ENCODE results near the gene AVEN.

The AVEN gene

DNA sequence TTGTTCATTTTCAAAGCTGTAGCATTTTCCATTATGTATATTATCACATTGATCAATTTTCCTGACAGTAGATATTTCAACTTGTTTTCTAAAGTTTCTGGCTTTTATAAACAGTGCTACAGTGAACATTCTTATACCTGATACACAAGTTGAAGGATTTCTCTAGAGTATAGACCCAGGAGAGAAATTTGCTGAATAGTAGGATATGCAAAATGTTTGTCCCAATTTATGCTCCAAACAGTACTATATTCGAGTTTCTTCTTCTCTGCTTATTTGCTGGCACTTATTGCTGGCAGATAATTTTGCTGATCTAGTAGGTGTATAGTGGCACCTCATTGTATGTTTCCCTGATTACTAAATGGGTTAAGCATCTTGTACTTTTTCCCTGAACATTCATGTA is 187.9 kb downstream of the AVEN start:
- H3K27ac Mint-ChIP-seq, result no peak overlapping the region
- CTCF ChIA-PET, result no interaction called here
- DNase-seq, result no peak
- no peaks in the 10 kb centered on the region for H3K9me3 Mint-ChIP-seq
- H3K4me1 Mint-ChIP-seq, result no peaks in the 10 kb centered on the region
- no peaks in the 10 kb centered on the region for H3K27me3 Mint-ChIP-seq
- H3K36me3 Mint-ChIP-seq, result no peaks in the 10 kb centered on the region
- H3K4me3 Mint-ChIP-seq, result no peak overlapping the region

GRCh38 chr15:33848011-33848410 is 191.0 kb downstream of the AVEN start:
- Mint-ChIP-seq H3K4me1 (no peaks in the 10 kb centered on the region), H3K36me3 (no peaks in the 10 kb centered on the region), H3K27me3 (no peaks in the 10 kb centered on the region), H3K27ac (no peak overlapping the region), H3K9me3 (no peaks in the 10 kb centered on the region), H3K4me3 (no peak overlapping the region)
- DNase-seq, result no peak
- CTCF ChIA-PET, result no interaction called here

GRCh38 chr15:33846862-33847261 is 192.1 kb downstream of the AVEN start:
- no peak for DNase-seq

DNA sequence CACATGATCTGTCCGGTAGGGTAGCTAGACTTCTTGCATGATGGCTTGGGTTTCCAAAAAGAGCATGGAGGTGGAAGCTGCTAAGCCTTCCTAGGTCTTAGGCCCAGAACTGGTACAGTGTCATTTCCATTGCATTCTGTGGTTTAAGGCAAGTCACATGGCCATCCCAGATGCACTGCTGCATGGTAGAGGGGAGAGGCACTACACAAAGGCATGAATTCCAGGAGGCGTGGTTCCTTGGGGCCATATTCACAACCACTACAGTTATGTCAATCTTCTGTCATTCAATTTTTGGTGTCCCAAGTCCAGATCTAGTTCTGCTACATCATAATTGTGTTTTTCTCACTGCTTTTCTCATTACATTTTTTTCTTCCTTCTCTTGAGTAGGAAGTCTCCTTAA is 192.9 kb downstream of the AVEN start:
- no peaks in the 10 kb centered on the region for H3K9me3 Mint-ChIP-seq
- no peak for DNase-seq
- no peak overlapping the region for H3K27ac Mint-ChIP-seq
- CTCF ChIA-PET, result no interaction called here
- H3K36me3 Mint-ChIP-seq, result no peaks in the 10 kb centered on the region
- H3K4me1 Mint-ChIP-seq, result no peaks in the 10 kb centered on the region
- H3K27me3 Mint-ChIP-seq, result no peaks in the 10 kb centered on the region
- no peak overlapping the region for H3K4me3 Mint-ChIP-seq

More at GRCh38 chr15:33846862-33847261, 192.1 kb downstream of the AVEN start:
- CTCF ChIA-PET, result no interaction called here
- no peak overlapping the region for H3K4me3 Mint-ChIP-seq
- H3K27me3 Mint-ChIP-seq, result no peaks in the 10 kb centered on the region
- H3K9me3 Mint-ChIP-seq, result no peaks in the 10 kb centered on the region
- no peaks in the 10 kb centered on the region for H3K36me3 Mint-ChIP-seq
- H3K27ac Mint-ChIP-seq, result no peak overlapping the region
- H3K4me1 Mint-ChIP-seq, result no peaks in the 10 kb centered on the region

DNA sequence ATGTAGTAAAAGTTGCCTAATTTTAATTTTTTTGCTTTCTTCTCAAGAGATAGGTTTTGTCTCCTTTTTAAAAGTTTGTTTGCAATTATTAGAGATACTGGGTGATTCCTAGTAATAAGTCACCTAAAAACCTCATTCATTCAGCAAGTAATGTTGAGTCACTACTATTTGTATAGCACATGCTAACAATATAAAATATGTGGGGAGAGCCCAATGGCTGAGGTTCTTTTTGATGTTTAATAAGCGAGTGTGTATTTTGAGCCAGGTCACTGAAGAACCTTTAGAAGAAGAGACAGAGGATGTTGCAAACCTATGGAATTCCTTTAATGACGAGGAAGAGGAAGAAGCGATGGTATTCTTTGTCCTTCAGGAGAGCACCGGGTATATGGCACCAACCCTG is 194.4 kb downstream of the AVEN start:
- H3K4me3 Mint-ChIP-seq, result no peak overlapping the region
- H3K4me1 Mint-ChIP-seq, result no peaks in the 10 kb centered on the region
- no peaks in the 10 kb centered on the region for H3K27me3 Mint-ChIP-seq
- CTCF ChIA-PET, result no interaction called here
- no peak overlapping the region for H3K27ac Mint-ChIP-seq
- H3K9me3 Mint-ChIP-seq, result no peaks in the 10 kb centered on the region
- no peaks in the 10 kb centered on the region for H3K36me3 Mint-ChIP-seq
- DNase-seq, result no peak

DNA sequence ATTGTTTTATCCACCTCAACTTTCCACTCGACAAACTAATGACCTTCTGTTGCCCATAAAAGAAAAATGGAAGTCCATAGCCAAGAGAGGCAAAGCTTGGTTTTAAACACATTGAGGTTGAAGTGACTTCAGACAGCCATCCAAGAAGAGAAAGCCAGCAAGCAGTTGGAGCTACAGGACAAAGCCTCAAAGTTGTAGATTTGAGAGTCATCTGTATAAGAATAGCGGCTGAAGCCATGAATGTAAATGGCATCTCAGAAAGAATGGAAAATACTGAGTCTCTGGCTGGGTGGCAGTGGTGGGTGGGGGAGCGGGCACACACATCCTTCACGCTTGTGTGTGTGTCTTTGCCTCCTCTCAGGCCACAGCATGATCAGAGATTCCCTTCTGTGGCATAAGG is 194.8 kb downstream of the AVEN start:
- Mint-ChIP-seq H3K36me3 (no peaks in the 10 kb centered on the region), H3K4me1 (no peaks in the 10 kb centered on the region), H3K9me3 (no peaks in the 10 kb centered on the region), H3K4me3 (no peak overlapping the region), H3K27ac (no peak overlapping the region), H3K27me3 (no peaks in the 10 kb centered on the region)
- no peak for DNase-seq
- CTCF ChIA-PET, result no interaction called here

GRCh38 chr15:33840615-33841014 is 198.4 kb downstream of the AVEN start:
- Mint-ChIP-seq H3K36me3 (no peaks in the 10 kb centered on the region), H3K27ac (no peak overlapping the region), H3K4me1 (no peaks in the 10 kb centered on the region), H3K27me3 (peaks cover 10% of the 10 kb centered on the region), H3K9me3 (no peaks in the 10 kb centered on the region), H3K4me3 (no peak overlapping the region)
- CTCF ChIA-PET, result no interaction called here
- DNase-seq, result no peak

- Mint-ChIP-seq H3K27ac (no peak overlapping the region), H3K4me1 (no peaks in the 10 kb centered on the region), H3K36me3 (no peaks in the 10 kb centered on the region), H3K9me3 (no peaks in the 10 kb centered on the region), H3K27me3 (peaks cover 10% of the 10 kb centered on the region), H3K4me3 (no peak overlapping the region)
- CTCF ChIA-PET, result no interaction called here
- DNase-seq, result no peak
Observed at GRCh38 chr15:33839540-33839939, 199.5 kb downstream of the AVEN start.

- H3K27ac Mint-ChIP-seq, result no peak overlapping the region
- H3K9me3 Mint-ChIP-seq, result no peaks in the 10 kb centered on the region
- no peak for DNase-seq
- H3K4me1 Mint-ChIP-seq, result no peaks in the 10 kb centered on the region
- H3K27me3 Mint-ChIP-seq, result peaks cover 10% of the 10 kb centered on the region
- H3K4me3 Mint-ChIP-seq, result no peak overlapping the region
- no peaks in the 10 kb centered on the region for H3K36me3 Mint-ChIP-seq
- CTCF ChIA-PET, result no interaction called here
Observed at GRCh38 chr15:33837294-33837693, 201.7 kb downstream of the AVEN start.

- Mint-ChIP-seq H3K27me3 (peaks cover 10% of the 10 kb centered on the region), H3K27ac (no peak overlapping the region), H3K9me3 (no peaks in the 10 kb centered on the region), H3K36me3 (no peaks in the 10 kb centered on the region), H3K4me1 (no peaks in the 10 kb centered on the region), H3K4me3 (no peak overlapping the region)
- no peak for DNase-seq
- CTCF ChIA-PET, result no interaction called here
Observed at GRCh38 chr15:33834892-33835743, 203.9 kb downstream of the AVEN start.

DNA sequence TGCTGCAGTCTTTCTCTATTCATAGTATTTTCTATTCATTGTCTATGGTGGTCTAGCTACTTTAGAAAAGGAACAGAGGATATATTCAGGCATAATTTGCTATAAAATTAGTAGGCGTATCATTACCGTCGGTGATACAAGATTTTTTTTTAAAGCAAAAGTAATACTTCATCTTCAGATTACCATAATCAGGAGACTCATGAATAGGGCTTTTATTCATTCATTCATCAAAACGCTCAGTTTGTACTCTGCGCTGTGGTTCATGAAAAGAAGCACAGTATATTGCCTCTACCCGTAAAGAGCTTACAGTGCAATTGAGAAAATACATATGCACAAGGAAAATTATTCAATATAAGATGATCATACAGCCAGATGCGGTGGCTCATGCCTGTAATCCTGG is 207.4 kb downstream of the AVEN start:
- H3K9me3 Mint-ChIP-seq, result no peaks in the 10 kb centered on the region
- H3K36me3 Mint-ChIP-seq, result no peaks in the 10 kb centered on the region
- H3K27me3 Mint-ChIP-seq, result peaks cover 5% of the 10 kb centered on the region
- no peak overlapping the region for H3K27ac Mint-ChIP-seq
- CTCF ChIA-PET, result no interaction called here
- H3K4me3 Mint-ChIP-seq, result no peak overlapping the region
- H3K4me1 Mint-ChIP-seq, result no peaks in the 10 kb centered on the region
- DNase-seq, result no peak

GRCh38 chr15:33830351-33830750 is 208.7 kb downstream of the AVEN start:
- Mint-ChIP-seq H3K27ac (no peak overlapping the region), H3K4me1 (no peaks in the 10 kb centered on the region), H3K36me3 (no peaks in the 10 kb centered on the region), H3K9me3 (no peaks in the 10 kb centered on the region), H3K27me3 (no peaks in the 10 kb centered on the region), H3K4me3 (no peak overlapping the region)
- CTCF ChIA-PET, result interaction anchor here (0.6 kb wide), 1 partner anchor 381 kb away, joined by 3 read pairs; no protein-coding TSS in a partner anchor
- DNase-seq, result no peak

GRCh38 chr15:33826201-33826600 is 212.8 kb downstream of the AVEN start:
- Mint-ChIP-seq H3K27ac (no peak overlapping the region), H3K36me3 (no peaks in the 10 kb centered on the region), H3K9me3 (no peaks in the 10 kb centered on the region), H3K4me3 (no peak overlapping the region), H3K27me3 (no peaks in the 10 kb centered on the region), H3K4me1 (no peaks in the 10 kb centered on the region)
- CTCF ChIA-PET, result no interaction called here
- no peak for DNase-seq

GRCh38 chr15:33825453-33825852 is 213.6 kb downstream of the AVEN start:
- CTCF ChIA-PET, result interaction anchor here (1.2 kb wide), 1 partner anchor 13 kb away, joined by 3 read pairs; no protein-coding TSS in a partner anchor

DNA sequence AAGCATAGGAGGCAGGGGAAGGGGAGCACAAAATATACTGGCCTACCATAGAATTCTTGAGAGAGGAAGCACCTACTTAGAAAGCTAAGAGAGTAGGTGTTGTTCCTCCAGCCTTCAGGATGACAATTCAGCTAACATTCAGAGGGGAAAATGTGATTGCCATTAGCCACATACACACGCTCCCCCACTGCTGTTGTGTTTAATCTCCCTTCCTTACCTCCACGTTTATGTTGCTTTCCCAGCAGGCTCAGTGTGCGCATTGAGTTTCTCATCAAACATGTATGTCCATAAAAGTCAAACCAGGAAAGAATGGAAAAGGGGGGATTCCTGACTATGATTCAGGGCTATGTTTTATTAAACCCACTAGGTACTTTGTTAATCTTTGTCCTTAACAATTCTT is 215.9 kb downstream of the AVEN start:
- Mint-ChIP-seq H3K27me3 (no peaks in the 10 kb centered on the region), H3K4me3 (no peak overlapping the region), H3K36me3 (no peaks in the 10 kb centered on the region), H3K27ac (no peak overlapping the region), H3K9me3 (no peaks in the 10 kb centered on the region), H3K4me1 (no peaks in the 10 kb centered on the region)
- DNase-seq, result no peak
- CTCF ChIA-PET, result no interaction called here

More at GRCh38 chr15:33825453-33825852, 213.6 kb downstream of the AVEN start:
- Mint-ChIP-seq H3K36me3 (no peaks in the 10 kb centered on the region), H3K4me1 (no peaks in the 10 kb centered on the region), H3K4me3 (no peak overlapping the region), H3K27me3 (no peaks in the 10 kb centered on the region), H3K27ac (no peak overlapping the region), H3K9me3 (no peaks in the 10 kb centered on the region)
- no peak for DNase-seq
